ENCODE data around the gene CRIM1.

- TF ChIP-seq CTCF (IDR thresholded peaks at IDR 0.05) = no peak
- TF ChIP-seq EP300 (IDR thresholded peaks at IDR 0.05) = no peak
- no peak for TF ChIP-seq POLR2A (IDR thresholded peaks at IDR 0.05)
Measured at GRCh38 chr2:36318547-36318946, 37.0 kb upstream of the CRIM1 start.

Measured in upper lobe of left lung (tissue), 4 donors.